HG02840 (cell line): ENCODE results near the gene PLAAT4.
"Not testable (repeated sequence)": the region's sequence is repeated elsewhere in the genome, so short reads cannot be mapped to it uniquely, and the experiment has no call there.

ENCODE experiments used
- ATAC-seq: cut with Tn5 transposase; IDR thresholded peaks from one replicate; pipeline ENCODE4 v1.9.1; 2021; ENCODE audit warnings: mild to moderate bottlenecking, moderate library complexity, moderate number of reproducible peaks; ENCODE audit not compliant: unreplicated experiment, low FRiP score

PLAAT4 gene

DNA sequence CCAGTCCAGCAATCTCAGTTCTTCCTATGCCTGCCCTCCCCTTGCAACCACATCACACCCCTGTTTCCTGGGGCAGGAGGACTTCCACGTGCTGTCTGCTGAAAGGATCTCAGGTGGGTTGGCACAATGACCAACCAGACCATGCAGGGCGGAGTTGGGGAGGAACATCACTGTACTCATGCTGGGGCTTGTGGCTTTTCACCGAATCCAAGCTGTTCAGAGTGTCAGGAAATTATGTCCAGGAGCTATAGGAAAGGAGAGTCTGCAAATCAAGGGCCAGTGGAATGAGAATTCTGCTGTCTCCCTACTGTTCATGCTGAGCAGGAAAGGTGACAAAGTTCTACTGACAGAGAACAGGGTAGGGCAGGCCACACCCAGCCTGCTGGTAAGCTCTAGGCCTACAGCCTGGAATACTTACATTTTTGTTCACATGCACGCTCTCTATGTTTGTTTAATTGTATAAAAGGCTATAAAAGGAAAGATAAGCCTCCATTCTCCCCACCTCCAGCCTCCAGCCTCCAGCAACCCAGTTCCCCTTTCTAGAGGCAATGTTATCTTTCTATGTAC is 28.3 kb downstream of the PLAAT4 start:
- no peak for ATAC-seq

DNA sequence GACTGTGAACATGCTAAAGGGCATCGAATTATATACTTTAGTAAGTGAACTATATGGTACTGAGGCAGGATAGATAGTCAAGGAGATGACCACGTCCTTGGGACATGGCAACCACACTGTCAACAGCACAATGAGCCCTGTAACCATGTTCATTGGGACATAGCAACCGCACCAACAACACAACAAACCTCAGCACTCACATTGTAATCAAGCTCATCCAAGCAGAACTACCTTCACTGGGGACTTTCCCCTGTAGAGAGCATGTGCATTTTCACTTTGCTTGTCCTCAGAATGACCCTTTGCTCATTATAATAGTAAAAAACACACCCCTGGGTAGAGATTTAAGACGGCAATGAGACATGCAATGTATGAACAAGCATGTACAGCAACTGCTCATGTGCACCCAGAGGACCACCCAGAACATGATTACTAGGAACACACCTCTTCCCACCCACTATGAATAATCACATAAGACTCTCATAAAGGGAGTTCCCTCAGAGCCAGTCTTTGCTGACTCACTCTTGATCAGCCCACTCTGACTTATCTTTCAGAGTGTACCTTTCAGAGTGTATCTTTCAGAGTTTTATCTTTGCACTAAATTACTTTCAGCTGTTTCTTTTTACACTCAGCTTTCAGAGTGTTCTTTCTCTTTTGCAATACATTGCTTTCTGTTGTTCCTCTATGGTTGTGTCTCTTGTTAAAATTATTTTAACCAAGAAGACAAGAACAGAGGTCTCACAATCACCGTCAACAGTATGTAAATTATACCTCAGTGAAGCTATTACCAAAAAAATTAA is 30.6 kb downstream of the PLAAT4 start:
- ATAC-seq: peak; percentile 82

DNA sequence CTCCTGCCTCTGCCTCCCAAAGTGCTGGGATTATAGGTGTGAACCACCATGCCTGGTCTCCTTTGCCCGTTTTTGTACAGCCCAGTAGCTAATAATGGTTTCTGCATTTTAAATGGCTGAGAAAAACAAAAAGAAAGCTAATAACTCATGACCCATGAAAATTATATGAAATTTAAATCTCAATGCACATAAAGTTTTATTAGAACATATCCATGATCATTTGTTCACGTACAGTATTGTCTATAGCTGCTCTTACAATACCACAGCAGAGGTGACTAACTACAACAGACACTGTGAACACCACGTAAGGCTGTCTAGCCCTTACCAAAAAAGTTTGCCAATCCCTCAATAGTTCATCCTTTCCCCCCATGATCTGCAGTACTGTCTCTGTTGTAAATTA is 33.0 kb downstream of the PLAAT4 start:
- no peak for ATAC-seq

DNA sequence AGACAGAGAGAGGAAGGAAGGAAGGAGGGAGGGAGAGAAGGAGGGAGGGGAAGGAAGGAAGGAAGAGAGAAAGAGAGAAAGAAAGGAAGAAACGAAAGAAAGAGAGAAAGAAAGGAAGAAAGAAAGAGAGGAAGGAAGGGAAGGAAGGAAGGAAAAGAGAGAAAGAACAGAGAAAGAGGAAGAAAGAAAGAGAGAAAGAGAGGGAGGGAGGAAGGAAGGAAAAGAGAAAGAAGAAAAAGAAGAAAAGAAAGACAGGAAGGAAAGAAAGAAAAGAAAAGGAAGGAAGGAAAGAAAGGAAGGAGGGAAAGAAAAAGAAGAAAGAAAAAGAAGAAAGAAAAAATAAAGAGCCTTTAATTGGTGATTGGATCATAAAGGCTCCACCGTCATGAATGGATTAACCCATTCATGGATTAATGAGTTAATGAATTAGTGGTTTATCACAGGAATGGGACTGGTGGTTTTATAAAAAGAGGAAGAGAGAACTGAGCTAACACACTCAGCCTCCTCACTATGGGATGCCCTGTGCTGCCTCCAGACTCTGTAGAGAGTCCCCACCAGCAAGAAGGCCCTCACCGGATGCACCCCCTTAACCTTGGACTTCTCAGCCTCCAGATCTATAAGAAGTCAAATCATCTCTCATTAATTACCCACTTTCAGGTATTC is 35.5 kb downstream of the PLAAT4 start:
- ATAC-seq: no peak

DNA sequence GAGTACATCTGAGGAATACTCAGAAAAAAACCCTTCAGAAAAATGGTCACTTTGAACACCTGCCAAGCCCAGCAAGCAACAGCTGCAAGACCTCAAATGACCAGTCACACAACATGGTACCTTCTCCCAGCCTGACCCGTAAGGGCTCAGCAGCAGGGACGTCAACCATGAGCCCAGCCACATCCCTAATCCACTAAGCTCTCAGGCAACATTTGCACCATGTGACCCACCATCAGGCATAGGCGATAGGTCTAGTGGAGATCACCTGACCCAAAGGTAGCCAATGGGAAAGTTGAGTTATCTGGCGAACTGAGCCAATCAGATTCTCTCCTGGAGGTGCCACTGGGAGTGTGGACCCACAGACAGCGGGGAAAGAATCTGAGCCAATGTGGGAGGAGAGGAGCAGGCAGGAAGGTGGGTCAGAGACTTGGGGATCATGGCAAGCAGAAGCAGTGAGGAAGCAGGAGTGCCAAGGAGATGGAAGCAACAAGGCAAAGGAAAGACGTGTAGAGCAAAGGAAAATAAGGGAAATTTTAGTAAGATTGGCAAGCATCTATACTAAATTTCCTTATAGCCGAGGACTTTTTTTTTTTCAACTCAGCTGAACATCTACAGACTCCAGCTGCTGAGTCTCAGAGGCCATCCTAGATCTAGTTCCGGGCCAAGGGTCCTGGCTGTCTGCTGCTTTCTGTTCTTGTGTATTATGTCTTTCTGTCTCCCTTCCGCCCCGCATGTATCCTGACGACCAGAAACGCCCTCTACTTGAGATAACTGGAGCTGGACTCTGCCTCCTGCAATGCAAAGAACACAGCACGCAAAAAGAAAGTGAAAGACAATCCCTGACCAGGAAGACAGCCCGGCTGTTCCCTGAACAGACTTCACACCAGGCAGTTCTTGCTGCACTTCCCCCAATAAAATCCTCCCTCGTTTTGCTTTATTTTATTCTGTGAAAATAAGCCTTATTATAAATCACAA is 37.6 kb downstream of the PLAAT4 start:
- no peak for ATAC-seq

DNA sequence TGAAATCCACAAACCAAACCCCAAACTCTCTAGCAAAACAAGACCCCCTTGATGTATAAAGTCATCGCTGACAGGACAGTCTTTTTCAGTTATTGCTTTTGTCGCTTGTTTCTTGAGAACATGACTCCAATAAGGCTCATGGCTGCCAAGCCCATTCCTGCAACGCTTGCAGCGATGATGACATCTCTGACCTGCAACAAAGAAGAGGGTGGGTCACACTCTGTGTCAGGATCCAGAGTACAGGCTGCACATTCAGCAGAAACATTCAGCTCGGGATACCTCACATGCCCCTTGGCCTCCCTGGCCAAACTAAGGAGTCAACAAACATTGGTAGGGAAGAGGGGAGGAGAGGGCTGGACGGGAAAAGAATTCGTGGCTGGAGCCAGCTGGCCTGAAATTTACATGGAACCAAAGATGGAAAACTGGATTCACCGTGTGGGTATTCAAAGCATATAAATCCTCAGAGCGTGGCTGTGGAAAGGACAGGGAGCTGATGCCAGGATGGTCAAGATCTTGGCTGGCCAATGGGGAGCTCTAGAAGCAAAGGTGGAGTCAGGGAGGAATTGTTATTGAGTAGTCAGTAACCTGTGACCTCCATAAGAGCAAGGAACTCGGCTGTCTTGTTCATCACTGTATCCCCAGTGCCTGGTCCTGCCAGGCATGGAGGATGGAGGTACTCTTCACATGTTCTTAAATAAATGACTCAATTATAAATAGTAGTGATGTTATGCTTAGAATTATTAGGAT is 38.4 kb downstream of the PLAAT4 start:
- no peak for ATAC-seq

DNA sequence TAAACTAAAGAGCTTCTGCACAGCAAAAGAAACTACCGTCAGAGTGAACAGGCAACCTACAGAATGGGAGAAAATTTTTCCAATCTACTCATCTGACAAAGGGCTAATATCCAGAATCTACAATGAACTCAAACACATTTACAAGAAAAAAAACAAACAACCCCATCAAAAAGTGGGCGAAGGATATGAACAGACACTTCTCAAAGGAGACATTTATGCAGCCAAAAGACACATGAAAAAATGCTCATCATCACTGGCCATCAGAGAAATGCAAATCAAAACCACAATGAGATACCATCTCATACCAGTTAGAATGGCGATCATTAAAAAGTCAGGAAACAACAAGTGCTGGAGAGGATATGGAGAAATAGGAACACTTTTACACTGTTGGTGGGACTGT is 42.3 kb downstream of the PLAAT4 start:
- ATAC-seq: not testable (repeated sequence)

DNA sequence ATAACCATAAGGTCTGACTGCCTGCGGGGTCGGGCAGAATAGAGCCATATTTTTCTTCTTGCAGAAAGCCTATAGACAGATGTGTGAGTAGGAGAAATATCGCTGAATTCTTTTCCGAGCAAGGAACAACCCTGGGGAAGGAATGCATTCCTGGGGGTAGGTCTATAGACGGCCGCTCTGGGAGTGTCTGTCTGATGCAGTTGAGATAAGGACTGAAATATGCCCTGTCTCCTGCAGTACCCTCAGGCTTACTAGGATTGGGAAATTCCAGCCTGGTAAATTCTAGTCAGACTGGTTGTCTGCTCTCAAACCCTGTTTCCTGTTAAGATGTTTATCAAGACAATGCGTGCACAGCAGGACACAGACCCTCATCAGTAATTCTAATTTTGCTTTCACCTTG is 44.6 kb downstream of the PLAAT4 start:
- not testable (repeated sequence) for ATAC-seq

DNA sequence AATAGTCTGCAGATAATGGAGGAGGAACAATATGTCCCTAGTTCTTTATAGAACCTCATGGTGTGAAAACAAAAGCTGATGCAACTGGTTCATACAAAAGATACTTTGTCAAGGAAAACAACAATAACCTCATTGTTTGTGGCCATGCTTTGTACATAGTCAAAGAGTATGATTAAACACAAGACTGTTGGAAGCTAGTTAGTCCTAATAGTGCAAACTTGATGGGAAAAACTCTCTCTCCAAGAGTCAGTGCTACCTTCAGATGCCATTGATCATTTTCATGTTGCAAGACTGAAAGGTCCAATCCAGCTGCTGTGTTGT is 46.7 kb downstream of the PLAAT4 start:
- no peak for ATAC-seq

DNA sequence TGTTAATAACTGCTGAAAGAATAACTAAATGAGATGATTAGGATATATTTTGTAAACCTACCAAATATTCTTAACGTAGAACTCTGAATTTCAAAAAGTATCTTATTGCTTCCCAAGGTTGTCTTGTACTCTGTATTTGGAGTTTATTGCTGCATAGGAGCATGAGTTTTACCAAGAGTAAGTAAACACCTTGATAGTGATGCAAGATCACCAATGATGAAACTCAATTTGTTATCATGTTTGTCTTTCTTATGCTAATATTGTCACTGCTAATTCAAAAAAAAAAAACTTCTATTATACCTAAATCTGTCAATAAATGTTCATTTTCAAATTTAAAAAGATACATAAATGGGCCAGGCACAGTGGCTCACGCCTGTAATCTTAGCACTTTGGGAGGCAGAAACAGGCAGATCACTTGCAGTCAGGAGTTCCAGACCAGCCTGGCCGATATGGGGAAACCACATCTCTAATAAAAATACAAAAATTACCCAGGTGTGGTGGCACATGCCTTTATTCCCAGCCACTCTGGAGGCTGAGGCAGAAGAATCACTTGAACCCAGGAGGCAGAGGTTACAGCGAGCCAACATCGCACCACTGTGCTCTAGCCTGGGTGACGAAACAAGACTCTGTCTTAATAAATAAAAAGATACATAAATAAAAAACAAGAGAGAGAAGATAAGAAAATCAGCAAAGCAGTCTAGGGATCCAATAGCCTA is 50.0 kb downstream of the PLAAT4 start:
- ATAC-seq: no peak

DNA sequence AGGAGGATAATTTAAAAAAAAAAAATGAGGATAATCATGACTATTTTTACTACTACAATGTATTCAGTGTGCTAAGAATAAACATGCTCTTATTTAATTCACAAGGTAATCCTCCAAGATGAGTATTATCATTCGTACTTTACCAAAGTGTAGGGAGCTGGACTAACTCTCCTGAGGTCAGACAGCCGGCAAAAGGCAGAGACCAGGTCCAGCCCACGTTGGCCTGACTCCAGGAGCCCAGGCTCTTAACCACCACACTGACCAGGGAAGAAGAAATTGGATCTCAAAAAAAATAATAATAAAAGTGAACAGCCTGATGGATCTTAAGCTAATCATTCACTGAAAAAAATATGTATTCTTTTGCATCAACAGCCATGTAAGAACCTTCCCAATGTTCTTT is 52.4 kb downstream of the PLAAT4 start:
- ATAC-seq: no peak

DNA sequence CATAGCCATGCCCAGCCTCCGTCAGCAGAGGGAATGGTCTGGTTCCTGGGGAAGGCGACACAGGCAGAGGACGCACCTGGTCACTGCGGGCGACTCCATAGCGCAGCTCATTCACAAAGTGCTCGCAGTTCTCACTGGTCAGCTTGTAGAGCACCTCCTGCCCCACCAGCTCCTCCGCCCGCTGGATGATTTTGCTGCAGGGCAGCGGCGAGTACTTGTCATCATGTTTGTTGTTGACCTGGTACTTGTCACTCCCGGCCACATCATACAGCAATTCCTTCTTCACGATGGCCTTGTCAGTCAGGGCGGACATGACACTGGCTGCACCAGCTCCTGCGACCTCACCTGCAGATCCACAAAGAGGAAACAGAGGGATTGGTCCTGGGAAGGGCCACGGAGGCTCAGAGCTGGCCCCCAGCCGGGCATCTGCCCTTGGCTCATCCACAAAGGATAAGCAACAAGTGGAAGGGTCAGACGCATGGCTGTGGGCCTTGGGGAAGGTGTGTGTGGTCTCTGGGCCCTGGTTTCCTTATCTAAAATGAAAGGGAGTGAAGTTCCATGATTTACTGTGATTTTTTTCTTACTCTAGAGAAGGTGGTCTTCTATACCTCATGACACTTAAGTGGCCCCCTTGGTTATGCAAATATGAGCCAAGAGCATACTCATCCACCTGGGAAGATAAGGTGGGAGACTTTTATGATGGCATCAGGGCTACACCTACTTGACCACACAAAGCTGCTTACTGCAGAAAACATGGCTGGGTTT is 53.6 kb downstream of the PLAAT4 start:
- ATAC-seq: no peak

DNA sequence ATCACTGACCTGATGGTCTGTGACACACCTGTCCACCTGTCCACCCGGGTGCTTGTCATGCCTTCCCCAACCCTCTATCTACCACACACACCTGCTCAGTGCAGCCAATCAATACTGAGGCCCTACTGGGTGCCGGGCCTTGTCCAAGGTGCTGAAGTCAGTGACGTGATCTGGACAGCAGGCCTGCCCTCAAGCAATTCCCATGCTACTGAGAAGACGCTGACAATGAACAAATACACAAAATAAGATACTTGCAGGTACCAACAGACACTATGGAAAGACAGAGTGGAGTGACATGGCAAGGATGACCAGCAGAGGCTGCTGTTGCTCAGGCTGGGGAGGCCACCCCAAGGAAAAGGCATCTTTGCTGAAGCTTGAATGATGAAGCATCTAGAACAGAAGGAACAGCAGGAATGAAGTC is 56.4 kb downstream of the PLAAT4 start:
- no peak for ATAC-seq

DNA sequence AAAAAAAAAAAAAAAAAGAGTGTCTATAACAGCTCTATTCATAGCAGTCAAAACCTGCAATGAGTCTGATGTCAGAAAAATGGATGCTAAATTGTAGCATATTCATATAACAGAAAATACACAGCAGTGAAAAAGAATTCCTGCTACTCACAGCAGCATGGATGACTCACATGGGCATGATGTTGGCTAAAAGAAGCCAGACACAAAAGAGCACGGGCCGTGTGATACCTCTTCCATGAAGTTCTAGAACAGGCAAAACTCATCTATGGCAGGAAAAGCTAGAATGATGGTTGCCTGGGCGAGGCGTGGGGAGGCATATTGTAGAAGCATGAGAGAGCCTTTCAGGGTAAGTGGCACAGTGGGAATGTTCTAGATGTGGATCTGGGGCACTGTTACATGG is 58.7 kb downstream of the PLAAT4 start:
- no peak for ATAC-seq
